HepG2 (cell line): Measurements from ENCODE around the gene INTS7. TPM values are rescaled to one million over a fixed set of nuclear protein-coding genes. Genes with fewer than 3 reads are reported as not detected.

ENCODE experiments used
- CREB1 ChIP-seq, 2 experiments: fragments of 450-650 bp in 1 of 2; IDR thresholded peaks; 2 replicates each; pipeline ENCODE4 v1.6.1; 2016 to 2017; ENCODE audit warnings: control low read depth in 1 of 2, mild to moderate bottlenecking in 1 of 2, missing compliant biosample characterization in 1 of 2, missing genetic modification characterization in 1 of 2
- DPF2 ChIP-seq: sonication (generic); formaldehyde crosslinking; IDR thresholded peaks from 2 replicates; pipeline ENCODE4 v1.4.0; 2020; ENCODE audit warnings: mild to moderate bottlenecking, low read depth, missing genetic modification reagents, borderline replicate concordance
- FIP1L1 ChIP-seq: fragments of 200-400 bp; formaldehyde crosslinking; IDR thresholded peaks from 2 replicates; pipeline ENCODE4 v1.6.1; 2018; ENCODE audit warnings: low read depth, mild to moderate bottlenecking, low read length, moderate library complexity, borderline replicate concordance; ENCODE audit not compliant: insufficient read depth
- FOXA1 ChIP-seq, 2 experiments: fragments of 450-650 bp in 1 of 2; sonication (generic) in 1 of 2; formaldehyde crosslinking in 1 of 2; IDR thresholded peaks; 2 replicates each; pipeline versions ENCODE4 v1.4.0 to v1.6.1; 2016 to 2020; ENCODE audit warnings: missing genetic modification reagents in 1 of 2
- FOXK1 ChIP-seq: sonication (generic); formaldehyde crosslinking; IDR thresholded peaks from 2 replicates; pipeline ENCODE4 v1.4.0; 2020; ENCODE audit warnings: low read depth, missing genetic modification reagents, borderline replicate concordance
- NR2F6 ChIP-seq, 2 experiments: IDR thresholded peaks; 2 replicates each; pipeline ENCODE4 v1.6.1; 2016; ENCODE audit warnings: antibody characterized with exemption in 1 of 2, mild to moderate bottlenecking in 1 of 2
- PHB2 ChIP-seq: fragments of 450-650 bp; IDR thresholded peaks from 2 replicates; pipeline ENCODE4 v1.6.1; 2018; ENCODE audit not compliant: partially characterized antibody
- POGZ ChIP-seq: sonication (generic); formaldehyde crosslinking; IDR thresholded peaks from 2 replicates; pipeline ENCODE4 v1.4.0; 2020; ENCODE audit warnings: mild to moderate bottlenecking, missing genetic modification reagents
- PRDM15 ChIP-seq: sonication (generic); formaldehyde crosslinking; IDR thresholded peaks from 2 replicates; pipeline ENCODE4 v1.4.0; 2020; ENCODE audit warnings: missing genetic modification reagents
- RBM22 ChIP-seq: fragments of 200-400 bp; formaldehyde crosslinking; optimal IDR thresholded peaks from 2 replicates; pipeline ENCODE3; 2017; ENCODE audit warnings: mild to moderate bottlenecking, low read length, moderate library complexity
- RELA ChIP-seq: sonication (generic); formaldehyde crosslinking; IDR thresholded peaks from 2 replicates; pipeline ENCODE4 v1.4.0; 2020; ENCODE audit warnings: missing genetic modification reagents
- SOX5 ChIP-seq: IDR thresholded peaks from 2 replicates; pipeline ENCODE4 v1.6.1; 2016; ENCODE audit warnings: borderline replicate concordance
- SOX6 ChIP-seq, 2 experiments: fragments of 450-650 bp in 1 of 2; sonication (generic) in 1 of 2; formaldehyde crosslinking in 1 of 2; IDR thresholded peaks; 2 replicates each; pipeline versions ENCODE4 v1.4.0 to v1.6.1; 2017 to 2020; ENCODE audit warnings: antibody characterized with exemption in 1 of 2, mild to moderate bottlenecking in 1 of 2, missing genetic modification reagents in 1 of 2
- THAP11 ChIP-seq: IDR thresholded peaks from 2 replicates; pipeline ENCODE4 v1.6.1; 2016; ENCODE audit warnings: missing biosample characterization, missing genetic modification reagents
- TIGD3 ChIP-seq: sonication (generic); formaldehyde crosslinking; IDR thresholded peaks from 2 replicates; pipeline ENCODE4 v1.5.1; 2020; ENCODE audit warnings: mild to moderate bottlenecking, missing genetic modification reagents, borderline replicate concordance
- ZBTB20 ChIP-seq: sonication (generic); formaldehyde crosslinking; IDR thresholded peaks from 2 replicates; pipeline ENCODE4 v1.8.1; 2023; ENCODE audit warnings: missing genetic modification reagents, low read depth, mild to moderate bottlenecking, borderline replicate concordance
- ZNF317 ChIP-seq: sonication (generic); formaldehyde crosslinking; IDR thresholded peaks from 2 replicates; pipeline ENCODE4 v1.5.0; 2020; ENCODE audit warnings: mild to moderate bottlenecking, missing genetic modification reagents
- ZNF335 ChIP-seq: sonication (generic); formaldehyde crosslinking; IDR thresholded peaks from 2 replicates; pipeline ENCODE4 v1.4.0; 2020; ENCODE audit warnings: missing genetic modification reagents
- ZZZ3 ChIP-seq: sonication (generic); formaldehyde crosslinking; IDR thresholded peaks from 2 replicates; pipeline ENCODE4 v1.4.0; 2020; ENCODE audit warnings: missing genetic modification reagents, mild to moderate bottlenecking, borderline replicate concordance
- polyA plus RNA-seq, 8 experiments: library from polyadenylated mRNA; depleted of rRNA in 3 of 8; stranded (reverse) in 7 of 8; unstranded in 1 of 8; fragments of >200 nt; fragmentation: Illumina TruSeq in 4 of 8; extraction: Trizol in 4 of 8; gene quantifications; 2 replicates each; pipeline versions ENCODE4 v1.2.1 to v1.2.3, GENCODE V29; 2011 to 2016; ENCODE audit warnings: low read depth in 4 of 8, missing spikeins in 1 of 8, mixed read lengths in 1 of 8; ENCODE audit not compliant: insufficient read depth in 1 of 8
- total RNA-seq, 5 experiments: library from RNA; depleted of rRNA; stranded (reverse); fragments of >200 nt; fragmentation: Illumina TruSeq; extraction: Trizol; gene quantifications; 2 replicates each; pipeline ENCODE4 v1.2.3, GENCODE V29; 2016; ENCODE audit warnings: low read depth in 1 of 5
- TF ChIP-seq, protein P1 (sequence below): sonication (generic); formaldehyde crosslinking; IDR thresholded peaks from 2 replicates; pipeline ENCODE4 v1.9.0; 2021; ENCODE audit warnings: missing genetic modification reagents, borderline replicate concordance

INTS7 gene
- total and polyA plus RNA-seq, 2 of the 13 experiments (the other 11 are each of a cell fraction or from before 2014, with no cell fraction given): 18.3 to 22.4 TPM

DNA sequence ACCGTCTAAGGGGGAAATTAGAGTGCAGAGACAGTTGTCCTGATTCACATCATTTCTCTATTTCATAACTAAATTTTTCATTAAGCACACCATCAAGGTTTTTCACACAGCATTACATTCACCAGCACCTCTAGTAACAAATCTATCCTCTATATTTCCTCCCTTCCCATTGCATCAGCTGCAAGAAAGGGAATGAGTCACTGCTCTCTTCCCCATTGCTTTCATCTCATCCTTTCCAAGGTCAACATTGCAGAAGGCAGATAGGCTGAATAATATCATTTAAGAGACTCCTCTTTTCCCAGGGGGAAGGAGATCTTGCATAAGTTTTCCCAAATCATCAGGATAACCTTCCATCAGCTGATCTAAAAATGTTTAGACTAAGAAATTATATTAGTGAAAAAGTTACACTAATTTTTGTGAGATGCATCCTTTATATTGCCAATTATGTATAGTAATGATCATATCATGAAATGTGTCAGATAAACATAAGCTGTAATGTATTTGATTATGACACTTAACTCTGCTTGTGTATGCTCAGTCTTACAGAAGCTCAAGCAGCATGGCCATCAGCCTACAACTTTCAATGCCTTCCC is 4.3 kb downstream of the INTS7 start (continued):
- TF ChIP-seq TIGD3 (CRISPR knock-in tag): no peak
- no peak for TF ChIP-seq SOX6 (IDR thresholded peaks at IDR 0.05)
- TF ChIP-seq SOX6 (CRISPR knock-in tag; IDR thresholded peaks at IDR 0.05): peak; percentile 66; the same call in 1 of the 2 replicates
- no peak for TF ChIP-seq ZNF335
- no peak for TF ChIP-seq FOXA1 (IDR thresholded peaks at IDR 0.05)
- peak; percentile 65 for TF ChIP-seq FOXA1 (CRISPR knock-in tag; IDR thresholded peaks at IDR 0.05)
- TF ChIP-seq ZNF317: no peak
- TF ChIP-seq SOX5 (CRISPR knock-in tag): peak; percentile 72; the same call in 1 of the 2 replicates
- peak; percentile 49; the same call in 1 of the 2 replicates for TF ChIP-seq FOXK1 (CRISPR knock-in tag)
- no peak for TF ChIP-seq ZZZ3 (CRISPR knock-in tag)
- TF ChIP-seq PHB2: no peak
- TF ChIP-seq RELA (CRISPR knock-in tag): no peak
- no peak for TF ChIP-seq CREB1 (IDR thresholded peaks at IDR 0.05)
- TF ChIP-seq CREB1 (CRISPR knock-in tag; IDR thresholded peaks at IDR 0.05): peak; percentile 32; the same call in 1 of the 2 replicates
- TF ChIP-seq DPF2 (CRISPR knock-in tag): 0 out of 2 replicates have a peak, but pooled peaks have one; percentile 22
- peak; percentile 51; the same call in 1 of the 2 replicates for TF ChIP-seq POGZ (CRISPR knock-in tag)
- no peak for TF ChIP-seq PRDM15 (CRISPR knock-in tag)
- TF ChIP-seq FIP1L1: no peak
- 0 out of 2 replicates have a peak, but pooled peaks have one; percentile 25 for TF ChIP-seq ZBTB20 (CRISPR knock-in tag)
- TF ChIP-seq NR2F6 (IDR thresholded peaks at IDR 0.05): no peak
- peak; percentile 36; the same call in 1 of the 2 replicates for TF ChIP-seq NR2F6 (CRISPR knock-in tag; IDR thresholded peaks at IDR 0.05)
- TF ChIP-seq, protein P1, sequence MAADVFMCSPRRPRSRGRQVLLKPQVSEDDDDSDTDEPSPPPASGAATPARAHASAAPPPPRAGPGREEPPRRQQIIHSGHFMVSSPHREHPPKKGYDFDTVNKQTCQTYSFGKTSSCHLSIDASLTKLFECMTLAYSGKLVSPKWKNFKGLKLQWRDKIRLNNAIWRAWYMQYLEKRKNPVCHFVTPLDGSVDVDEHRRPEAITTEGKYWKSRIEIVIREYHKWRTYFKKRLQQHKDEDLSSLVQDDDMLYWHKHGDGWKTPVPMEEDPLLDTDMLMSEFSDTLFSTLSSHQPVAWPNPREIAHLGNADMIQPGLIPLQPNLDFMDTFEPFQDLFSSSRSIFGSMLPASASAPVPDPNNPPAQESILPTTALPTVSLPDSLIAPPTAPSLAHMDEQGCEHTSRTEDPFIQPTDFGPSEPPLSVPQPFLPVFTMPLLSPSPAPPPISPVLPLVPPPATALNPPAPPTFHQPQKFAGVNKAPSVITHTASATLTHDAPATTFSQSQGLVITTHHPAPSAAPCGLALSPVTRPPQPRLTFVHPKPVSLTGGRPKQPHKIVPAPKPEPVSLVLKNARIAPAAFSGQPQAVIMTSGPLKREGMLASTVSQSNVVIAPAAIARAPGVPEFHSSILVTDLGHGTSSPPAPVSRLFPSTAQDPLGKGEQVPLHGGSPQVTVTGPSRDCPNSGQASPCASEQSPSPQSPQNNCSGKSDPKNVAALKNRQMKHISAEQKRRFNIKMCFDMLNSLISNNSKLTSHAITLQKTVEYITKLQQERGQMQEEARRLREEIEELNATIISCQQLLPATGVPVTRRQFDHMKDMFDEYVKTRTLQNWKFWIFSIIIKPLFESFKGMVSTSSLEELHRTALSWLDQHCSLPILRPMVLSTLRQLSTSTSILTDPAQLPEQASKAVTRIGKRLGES (CRISPR knock-in tag): no peak
- TF ChIP-seq THAP11: peak; percentile 56; the same call in 1 of the 2 replicates
- peak; percentile 34 for TF ChIP-seq RBM22
